ENCODE data around the gene KIF11.

KIF11 gene

DNA sequence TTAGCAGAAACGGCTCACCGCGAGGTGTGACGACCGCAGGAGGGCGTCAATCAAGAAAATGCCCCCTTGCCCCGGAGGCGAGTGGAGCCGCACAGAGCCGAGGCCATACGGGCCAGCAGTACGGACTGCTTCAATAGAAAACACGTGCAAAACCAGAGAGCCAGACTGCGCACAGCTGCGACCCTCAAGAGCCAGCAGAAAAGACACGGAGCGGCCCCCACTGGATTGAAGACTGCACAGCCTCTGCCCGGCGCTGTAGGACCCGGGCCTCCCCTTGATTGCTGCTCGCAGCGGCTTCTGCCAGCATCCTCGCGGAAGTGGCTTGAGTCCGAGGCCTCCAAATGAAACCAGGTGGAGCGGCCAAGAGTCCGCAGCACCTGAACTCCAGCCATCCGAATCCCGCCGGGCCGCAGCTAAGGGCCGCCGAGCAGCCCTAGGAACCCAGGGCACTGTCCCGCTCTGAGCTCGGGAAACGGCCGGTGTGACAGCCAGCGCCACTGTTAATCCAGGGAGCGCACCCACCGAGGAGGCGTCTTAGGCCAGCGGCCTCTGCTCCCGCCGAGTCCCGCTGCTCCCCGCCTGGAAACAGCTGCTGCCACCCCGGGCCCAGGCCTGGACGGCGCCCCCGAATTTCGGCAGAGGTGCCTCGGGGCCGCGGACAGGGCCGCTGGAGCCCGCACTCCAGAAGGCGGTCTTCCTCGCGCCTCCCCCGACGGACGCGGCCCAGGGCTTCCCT, 96.2 kb downstream of the KIF11 start:
- no peak for DNase-seq

DNA sequence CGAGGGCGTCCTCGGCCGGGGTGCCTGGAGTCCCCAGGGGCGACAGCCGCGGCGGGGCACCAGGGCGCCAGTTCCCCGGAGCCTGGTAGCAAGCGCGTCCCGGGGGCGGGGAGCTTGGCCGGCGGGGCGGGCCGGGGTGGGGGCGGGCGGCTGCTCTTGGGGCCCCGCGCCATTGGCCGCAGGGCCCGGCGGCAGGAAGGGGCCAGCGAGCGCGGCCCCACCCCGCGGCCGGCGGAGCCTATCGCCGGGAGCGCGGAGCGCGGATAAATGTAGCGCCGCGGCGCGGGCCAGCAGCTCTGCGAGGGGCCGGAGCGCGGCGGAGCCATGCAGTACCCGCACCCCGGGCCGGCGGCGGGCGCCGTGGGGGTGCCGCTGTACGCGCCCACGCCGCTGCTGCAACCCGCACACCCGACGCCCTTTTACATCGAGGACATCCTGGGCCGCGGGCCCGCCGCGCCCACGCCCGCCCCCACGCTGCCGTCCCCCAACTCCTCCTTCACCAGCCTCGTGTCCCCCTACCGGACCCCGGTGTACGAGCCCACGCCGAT, 96.8 kb downstream of the KIF11 start, which contains the start of gene HHEX:
Gene HHEX (plus strand): TSS at position 293 of the 548 bp plus-strand sequence. CDS start 32 bp downstream, at position 325.
- no peak for DNase-seq

DNA sequence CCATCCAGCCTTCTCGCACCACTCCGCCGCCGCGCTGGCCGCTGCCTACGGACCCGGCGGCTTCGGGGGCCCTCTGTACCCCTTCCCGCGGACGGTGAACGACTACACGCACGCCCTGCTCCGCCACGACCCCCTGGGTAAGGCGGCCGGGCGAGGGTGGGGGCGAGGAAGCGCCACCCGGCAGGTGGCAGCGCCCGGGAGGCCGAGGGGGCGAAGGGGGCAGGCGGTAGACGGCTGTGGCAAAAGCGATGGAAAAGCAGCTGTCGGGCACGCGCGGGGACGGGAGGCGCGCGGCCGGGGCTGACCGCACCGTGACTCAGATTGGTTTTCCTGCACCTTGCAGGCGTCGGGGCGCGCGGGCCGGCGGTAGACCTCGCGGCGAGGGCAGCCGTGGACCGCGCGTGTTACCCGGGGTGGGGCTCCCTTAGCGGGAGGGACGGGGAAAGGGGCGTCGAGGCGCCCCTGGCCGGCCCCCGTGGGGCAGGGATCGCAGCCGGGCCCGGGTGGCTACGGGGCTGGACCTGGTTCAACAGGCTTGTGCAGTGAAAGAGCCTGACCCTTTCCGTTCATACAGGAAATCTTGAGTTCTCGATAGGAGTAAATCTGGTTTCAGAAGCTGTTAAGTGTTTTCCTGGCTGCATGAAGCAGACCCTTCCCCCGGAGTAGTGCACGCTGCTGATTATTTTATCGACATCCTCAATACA, 97.4 kb downstream of the KIF11 start:
- DNase-seq: no peak

DNA sequence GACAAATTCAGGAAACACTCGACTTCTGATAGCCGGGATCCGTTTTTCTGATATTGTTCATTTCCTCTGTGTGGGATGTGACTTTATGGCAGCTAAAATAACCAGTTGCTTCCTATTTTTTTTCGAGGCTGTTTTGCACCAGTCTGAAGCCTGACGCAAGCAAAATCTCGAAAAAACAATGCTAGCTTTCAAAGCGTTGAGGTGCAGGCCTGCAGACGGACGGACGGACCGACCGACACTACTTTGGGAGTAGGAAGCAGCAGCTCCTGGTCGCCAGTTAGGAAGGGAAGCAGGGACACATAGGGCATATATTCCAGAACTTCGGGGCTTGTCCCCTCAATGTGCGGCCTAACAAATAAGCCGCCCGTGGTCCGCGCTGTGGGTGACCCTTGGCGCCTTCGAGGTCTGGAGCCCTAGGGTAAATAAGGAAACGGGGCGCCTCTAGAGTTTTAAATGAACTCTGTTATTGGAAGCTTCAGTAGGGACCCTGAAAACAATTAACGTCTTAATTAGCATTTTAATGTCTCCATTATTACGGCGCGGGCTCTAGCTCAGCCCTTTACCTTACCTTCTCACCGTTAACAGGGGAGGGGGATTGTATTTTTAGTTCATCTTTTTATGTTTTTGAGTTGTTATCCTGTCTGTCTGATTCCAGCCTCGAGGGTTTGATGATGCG, 98.1 kb downstream of the KIF11 start:
- DNase-seq: no peak

DNA sequence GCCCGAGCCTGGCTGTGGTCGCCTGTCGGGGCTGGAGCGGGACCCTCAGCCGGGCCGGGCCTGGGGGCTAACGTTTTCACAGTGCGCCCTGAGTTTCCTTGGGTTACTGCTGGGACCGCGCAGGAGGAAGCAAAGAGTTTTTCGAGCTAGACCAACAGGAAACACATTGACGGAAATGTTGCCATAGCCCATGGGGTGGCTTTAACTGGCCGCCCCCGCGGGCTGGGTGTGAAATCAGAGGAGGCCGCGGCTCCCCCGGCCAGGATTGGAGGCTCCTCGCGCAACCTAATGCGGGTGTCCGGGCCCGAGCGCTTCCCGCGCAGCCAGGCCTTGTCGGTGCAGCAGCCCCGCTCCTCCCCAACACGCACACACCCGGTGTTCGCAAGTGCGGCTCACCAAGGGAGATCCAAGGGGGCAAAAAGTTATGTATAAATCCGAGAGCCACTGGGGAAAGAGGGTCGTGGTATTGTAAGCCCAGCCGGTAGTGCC, 98.7 kb downstream of the KIF11 start:
- no peak for DNase-seq

DNA sequence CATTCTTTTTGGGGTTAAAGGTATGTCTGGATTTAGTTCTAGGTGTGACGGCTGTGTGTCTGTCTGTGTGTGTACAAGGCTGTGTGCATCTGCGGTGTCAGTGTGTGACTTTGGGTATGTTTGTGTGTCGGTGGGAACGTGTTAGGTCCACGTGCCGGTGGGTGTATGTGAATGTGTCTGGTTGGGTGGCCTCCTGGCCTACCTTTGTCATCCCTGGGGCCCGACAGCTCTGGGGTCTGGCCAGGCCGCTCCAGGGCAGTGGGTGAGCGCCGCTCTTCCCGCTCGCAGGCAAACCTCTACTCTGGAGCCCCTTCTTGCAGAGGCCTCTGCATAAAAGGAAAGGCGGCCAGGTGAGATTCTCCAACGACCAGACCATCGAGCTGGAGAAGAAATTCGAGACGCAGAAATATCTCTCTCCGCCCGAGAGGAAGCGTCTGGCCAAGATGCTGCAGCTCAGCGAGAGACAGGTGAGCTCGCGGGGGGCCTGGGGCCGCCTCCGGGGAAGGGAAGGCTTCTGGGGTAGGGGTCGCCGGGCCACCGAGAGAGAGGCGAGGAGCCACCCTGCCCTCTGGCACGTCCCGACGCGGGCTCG, 99.2 kb downstream of the KIF11 start:
- DNase-seq: no peak

DNA sequence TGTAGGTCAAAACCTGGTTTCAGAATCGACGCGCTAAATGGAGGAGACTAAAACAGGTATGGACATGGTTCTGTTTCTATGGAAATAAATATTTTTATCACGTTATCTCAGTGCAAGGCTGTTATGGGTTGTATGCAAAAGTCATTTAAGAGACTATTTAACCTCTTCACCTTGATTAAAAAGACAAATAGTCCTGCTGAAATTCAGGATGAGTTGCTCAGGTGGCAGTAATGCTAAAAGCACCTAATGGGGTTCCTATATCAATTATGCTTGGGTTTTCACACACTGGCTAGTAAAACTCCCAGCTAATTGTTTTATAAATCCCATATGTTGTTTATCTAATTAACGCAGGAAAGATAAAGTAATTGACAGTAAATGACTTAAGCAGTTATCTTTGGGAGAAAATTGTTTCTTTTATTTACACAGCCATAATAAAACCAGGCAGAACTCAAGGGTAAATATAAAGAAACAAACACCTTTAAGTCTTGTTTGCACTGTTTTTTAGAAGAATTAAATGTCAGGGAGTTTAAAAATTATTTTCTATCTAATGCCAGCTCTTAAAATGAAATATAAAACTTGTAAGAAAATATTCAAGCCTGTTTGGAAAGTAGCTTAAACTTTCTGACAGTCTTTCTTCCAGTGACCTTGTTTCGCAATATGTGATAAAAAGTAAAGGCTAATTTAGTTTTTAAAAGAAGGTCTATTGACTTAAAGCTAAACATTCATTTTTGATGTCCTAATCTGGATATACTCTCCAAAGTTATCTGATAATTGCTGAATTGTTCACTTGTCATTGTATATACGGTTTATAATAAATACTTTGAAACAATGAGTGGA, 100.0 kb downstream of the KIF11 start:
- DNase-seq: no peak

DNA sequence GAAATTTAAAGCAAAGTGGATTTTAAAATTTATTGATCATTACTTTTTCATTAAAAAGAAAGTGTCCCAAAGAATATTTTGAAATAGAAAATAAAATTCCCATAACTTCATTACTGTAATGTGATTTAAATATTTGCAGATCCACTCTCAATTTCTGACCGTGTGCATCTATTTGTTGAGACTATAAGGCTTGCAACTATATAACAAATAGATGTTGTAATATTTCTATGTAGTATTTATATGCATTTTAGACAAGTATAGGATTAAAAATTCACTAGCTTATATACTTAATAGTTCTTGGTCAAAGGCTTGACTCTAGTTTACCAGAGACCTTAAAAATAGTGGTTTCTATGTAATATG, 100.6 kb downstream of the KIF11 start:
- no peak for DNase-seq

DNA sequence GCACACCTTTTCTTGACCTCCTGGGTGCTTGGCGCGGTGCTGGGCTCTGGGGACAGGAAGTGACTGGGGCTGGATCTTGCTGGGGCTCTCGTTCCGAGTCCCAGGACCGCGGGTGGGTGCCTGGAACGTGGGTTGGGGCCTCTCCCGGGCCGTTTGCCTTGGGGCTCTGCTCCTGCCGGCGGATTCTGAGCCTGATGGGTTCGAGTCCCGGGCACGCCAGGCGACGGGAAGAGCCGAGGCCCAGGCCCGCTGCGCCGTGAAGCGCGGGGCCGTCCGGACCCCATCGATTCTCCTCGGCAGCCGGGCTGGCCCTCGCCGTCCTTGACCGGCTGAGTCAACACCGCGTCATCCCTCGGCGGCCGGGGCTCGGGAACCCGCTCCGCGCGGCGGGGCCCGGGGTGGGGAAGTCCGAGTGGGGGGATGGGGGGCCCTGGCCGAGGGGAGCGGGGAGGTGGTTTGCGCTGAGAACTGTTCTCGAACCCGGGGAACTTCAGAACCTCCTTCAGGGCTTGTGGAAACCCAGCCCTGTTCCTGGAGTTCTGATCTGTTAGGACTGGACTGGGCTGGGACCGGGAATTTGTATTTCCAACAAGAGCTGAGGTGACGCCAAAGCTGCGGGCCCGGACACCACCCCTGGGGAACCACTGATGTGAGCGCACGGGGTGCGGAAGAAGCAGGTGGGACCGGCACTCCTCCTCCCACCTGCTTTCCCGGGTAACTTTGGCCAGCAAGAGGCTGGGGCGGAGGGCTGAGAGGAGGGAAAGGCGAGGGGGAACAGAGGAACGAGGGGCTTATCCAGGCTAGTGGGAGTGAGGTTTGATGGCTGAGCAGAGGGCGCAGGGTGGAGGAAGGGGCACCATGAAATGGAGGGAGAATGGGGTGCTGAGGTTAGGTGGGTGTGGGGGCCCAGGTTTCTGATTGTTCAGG, 103.0 kb downstream of the KIF11 start:
- no peak for DNase-seq

DNA sequence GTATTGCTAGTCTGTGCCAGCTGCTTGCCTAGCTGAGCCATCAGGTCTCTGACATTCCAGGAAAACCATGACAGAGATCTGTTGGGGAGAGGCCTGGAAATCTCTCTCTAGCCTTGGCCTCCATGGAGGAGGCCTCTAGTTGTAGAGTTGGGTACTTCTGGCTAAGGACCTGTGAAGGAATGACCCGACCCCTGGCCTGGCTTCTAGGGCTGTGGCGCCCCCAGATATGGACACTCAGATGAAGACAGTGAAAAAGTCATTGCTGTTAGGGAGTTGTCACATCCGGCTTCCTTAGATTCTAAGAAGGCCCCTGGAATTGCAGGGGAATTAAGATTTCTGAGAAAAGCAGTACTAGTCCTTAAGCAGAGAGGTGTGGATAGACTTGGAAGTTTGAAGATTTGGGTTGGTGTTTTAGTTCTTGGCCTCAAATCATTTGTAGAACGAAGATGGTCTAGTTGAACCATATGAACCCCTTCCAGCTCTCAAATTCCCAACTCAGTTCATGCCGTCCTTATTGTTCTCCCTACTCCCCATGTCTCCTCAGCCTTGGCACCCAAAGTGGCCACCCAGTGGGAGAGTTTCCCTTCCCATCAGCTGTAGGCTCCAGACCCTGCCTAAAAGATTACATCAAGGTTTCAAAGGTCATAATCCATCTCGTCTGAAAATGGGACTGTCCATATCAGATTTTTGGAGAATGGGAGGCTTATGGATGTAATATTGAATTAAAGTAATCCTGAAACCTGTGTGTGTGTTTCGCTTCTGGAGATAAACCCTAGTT, 103.9 kb downstream of the KIF11 start:
- no peak for DNase-seq

DNA sequence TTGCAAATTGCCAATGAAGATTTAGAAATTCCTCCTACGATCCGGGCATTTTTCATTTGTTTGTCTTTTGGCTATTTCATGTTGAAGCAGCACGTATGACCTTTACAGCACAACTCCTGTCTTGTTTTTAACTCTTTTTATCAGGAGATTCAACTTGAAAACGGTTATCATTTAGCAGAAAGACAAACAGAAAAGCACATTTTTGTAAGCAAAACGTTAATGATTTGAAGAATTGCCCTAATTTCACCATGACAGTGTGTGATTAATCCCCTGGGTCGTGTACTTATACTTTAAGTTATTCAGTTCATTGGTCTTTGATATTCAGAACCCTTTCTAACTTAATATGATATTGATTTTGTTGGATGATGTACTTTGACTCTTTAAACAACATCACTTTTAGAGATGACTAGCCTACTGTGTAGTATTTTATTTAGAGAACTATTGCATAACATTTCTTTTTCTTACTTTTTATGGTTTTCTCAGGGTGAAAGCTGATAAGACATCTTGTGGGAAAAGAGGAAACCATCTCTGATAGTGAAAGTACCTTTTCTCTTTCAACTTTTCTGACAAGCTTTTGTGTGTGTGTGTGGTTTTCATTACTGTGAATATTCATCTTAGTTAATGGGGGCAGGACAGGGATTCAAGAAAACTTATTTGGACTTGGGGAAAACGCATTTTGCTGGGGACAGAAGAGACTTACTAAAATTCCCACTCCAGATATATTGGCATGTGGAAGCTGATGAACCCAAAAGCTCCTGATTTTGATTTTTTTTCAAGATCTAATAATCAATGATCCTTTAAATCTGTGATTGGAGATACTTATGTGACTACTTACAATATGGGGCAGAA, 105.0 kb downstream of the KIF11 start:
- DNase-seq: no peak

DNA sequence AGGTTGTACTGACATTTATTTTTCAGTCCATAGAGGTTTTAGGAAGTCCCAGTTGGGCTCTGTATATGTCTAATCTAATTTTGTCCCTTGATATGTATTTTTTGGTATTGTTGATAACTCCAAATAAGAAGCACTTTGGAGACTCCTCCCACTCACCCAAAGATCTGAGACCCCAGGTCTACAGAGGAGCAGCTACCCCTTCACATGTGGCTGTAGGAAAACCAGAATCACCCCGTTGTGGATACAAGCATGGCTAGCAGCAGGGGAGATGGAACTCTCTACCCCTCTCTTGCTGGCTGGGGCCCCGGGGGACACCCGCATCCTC, 106.2 kb downstream of the KIF11 start:
- no peak for DNase-seq

DNA sequence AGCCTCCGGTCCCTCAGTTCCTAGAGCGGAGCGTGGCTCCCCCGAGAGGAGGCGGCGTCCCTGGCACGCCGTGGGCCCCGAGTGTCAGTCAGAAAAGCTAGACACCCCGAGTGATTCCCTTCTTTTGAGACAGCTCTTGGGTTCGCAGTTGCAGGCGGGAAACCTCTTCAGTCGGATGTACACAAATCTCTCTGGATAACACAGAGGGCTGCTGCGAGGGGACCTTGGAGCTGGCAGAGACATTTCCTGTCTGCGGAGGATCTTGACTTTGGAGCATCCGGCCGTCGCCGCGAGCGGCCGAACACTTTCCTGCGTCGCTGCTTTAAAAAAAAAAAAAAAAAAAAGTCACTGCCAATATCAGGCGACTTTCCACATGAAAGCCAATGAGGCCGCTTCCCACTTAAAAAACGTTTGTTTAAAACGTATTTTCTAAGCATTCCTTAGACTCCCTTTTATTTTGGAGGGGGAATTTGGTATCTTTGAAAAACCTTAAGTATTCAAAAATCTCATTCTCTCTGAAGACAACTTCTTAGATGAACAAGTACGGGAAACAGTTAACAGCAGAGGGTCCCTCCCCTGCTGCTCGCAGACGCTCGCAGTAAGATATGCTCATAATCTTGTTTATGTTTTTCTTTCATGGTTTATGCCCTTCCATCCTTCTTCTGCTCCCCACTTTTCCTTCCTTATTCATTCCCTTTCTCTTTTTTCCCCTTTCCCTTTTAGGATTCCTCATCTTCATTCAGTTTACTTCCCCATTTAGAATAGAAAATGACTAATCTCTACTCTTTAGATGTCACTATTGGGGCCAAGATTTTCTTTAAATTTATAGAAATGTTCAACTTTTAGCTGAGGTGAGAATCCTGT, 106.8 kb downstream of the KIF11 start:
- DNase-seq: no peak

DNA sequence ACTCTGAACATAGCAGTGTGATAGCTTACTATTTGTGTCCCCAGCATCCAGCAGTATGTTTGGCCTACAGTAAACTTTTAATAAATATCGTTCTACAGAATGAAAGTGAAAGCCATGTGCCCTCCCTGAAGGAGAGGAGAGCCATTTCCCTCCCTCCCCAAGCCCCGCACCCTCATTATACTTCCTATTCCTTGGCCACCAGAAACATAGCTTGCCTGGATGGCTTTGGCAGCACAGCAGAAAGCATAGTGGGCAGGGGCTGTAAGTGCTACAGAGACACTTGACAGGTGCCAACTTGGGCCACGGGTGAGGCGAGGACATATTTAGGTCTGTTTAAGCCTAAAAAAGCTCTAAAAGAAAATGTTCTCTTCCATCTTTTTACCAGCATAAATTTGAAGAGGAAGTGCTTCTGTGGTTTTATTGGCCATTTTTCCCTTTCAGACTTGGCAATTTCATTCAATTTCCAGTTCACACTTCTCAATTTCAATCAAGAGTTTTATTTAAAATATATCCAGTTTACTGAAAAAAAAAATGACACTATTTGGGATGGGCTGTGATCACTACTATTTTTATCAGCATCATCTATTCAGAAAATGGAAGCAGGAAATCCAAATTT, 109.5 kb downstream of the KIF11 start:
- DNase-seq: no peak

All from NCI-H1694 (cell line).